Heart left ventricle (tissue), 16 donors: ENCODE measurements around the gene PTPN1. TPM values are rescaled to one million over a fixed set of nuclear protein-coding genes. Genes with fewer than 3 reads are reported as not detected.

Experiments
- ATAC-seq, 4 donors: fragments of 200-7000 bp; cut with Tn5 transposase; one replicate each; pipeline ENCODE4 v1.9.1; 2020 to 2022; ENCODE audit warnings: moderate library complexity in 4 of 4, mild to moderate bottlenecking in 3 of 4, moderate number of reproducible peaks in 1 of 4
- DNase-seq, 5 donors: peaks; one replicate each; pipeline ENCODE4 v3.0.0-alpha.2; 2020
- H3K27ac ChIP-seq, 12 donors: fragments of 200-600 bp; sonication (generic) in 4 of 12; one replicate each; pipeline versions ENCODE4 v1.5.0 to v1.8.0; 2016 to 2022; ENCODE audit warnings: mild to moderate bottlenecking in 2 of 12
- H3K27me3 ChIP-seq, 9 donors: fragments of 200-600 bp; sonication (generic) in 2 of 9; one replicate each; pipeline versions ENCODE4 v1.5.1 to v1.8.0; 2016 to 2022; ENCODE audit warnings: mild to moderate bottlenecking in 3 of 9
- H3K36me3 ChIP-seq, 9 donors: fragments of 200-600 bp; sonication (generic) in 2 of 9; one replicate each; pipeline versions ENCODE4 v1.5.0 to v1.8.0; 2018 to 2022; ENCODE audit warnings: mild to moderate bottlenecking in 2 of 9
- H3K4me1 ChIP-seq, 12 donors: fragments of 200-600 bp; sonication (generic) in 4 of 12; one replicate each; pipeline versions ENCODE4 v1.5.0 to v1.8.0; 2016 to 2022; ENCODE audit warnings: mild to moderate bottlenecking in 3 of 12
- H3K4me3 ChIP-seq, 12 donors: fragments of 200-600 bp; sonication (generic) in 4 of 12; one replicate each; pipeline versions ENCODE4 v1.5.0 to v1.8.0; 2017 to 2022; ENCODE audit warnings: mild to moderate bottlenecking in 9 of 12, moderate library complexity in 4 of 12
- H3K9me3 ChIP-seq, 12 donors: fragments of 200-600 bp; sonication (generic) in 4 of 12; one replicate each; pipeline versions ENCODE4 v1.5.0 to v1.8.0; 2016 to 2022; ENCODE audit warnings: mild to moderate bottlenecking in 1 of 12
- CTCF ChIP-seq, 12 donors: fragments of 200-600 bp; sonication (generic) in 4 of 12; IDR thresholded peaks; one replicate each; pipeline versions ENCODE4 v1.5.0 to v1.8.0; 2018 to 2022; ENCODE audit warnings: antibody characterized with exemption in 12 of 12, mild to moderate bottlenecking in 5 of 12
- POLR2A ChIP-seq, 2 donors: fragments of 450-650 bp; IDR thresholded peaks; one replicate each; pipeline ENCODE4 v1.6.1; 2017; ENCODE audit warnings: antibody characterized with exemption in 2 of 2, mild to moderate bottlenecking in 2 of 2, moderate library complexity in 2 of 2
- WGBS, 4 donors: extraction: QIAGEN DNeasy Blood & Tissue Kit in 2 of 4; methylation state at CpG; one replicate each; pipeline versions ENCODE4 v1.1.5 to v1.1.7; 2013 to 2018; 5-methylcytosine and 5-hydroxymethylcytosine counted together
- intact Hi-C, 10 donors: fragments of 100-400 bp; cut with DNase I; formaldehyde crosslinking; loops; one replicate each; pipeline versions ENCODE4 v1.11.1 to v1.14.2; 2022
- polyA plus RNA-seq, 2 donors: library from polyadenylated mRNA; stranded (reverse); fragments of 200-250 nt; gene quantifications; one replicate each; pipeline ENCODE4 v1.2.3, GENCODE V29; 2013
- total RNA-seq, 9 donors: library from RNA; depleted of rRNA in 2 of 9; stranded (reverse); fragments of >200 nt in 2 of 9; fragmentation: NEBNext Ultra II Directional in 3 of 9; extraction: Animal tissue kit (Norgen Biotek cat#: 25700) in 3 of 9; gene quantifications; one replicate each; pipeline versions ENCODE4 v1.1.0 to v1.2.4, GENCODE V29; 2016 to 2023
- donor health status: ischemic (EF 13 %, LVEDD 7.1; RV severe dilation, severe dysfunction).
- donor health status: healthy with polysubstance abuse.
- donor health status: DM: no; HTN: yes; CAD: no.
- donor health status: DM: no; HTN: no; CAD: no.
- donor health status: ischemic (EF 25% LVEDD 6.9; RV normal size, moderate dysfunction).
- donor health status: ischemic (EF 25% LVEDD 5.7; RV mildly dilated, moderate dysfunction).
- donor health status: healthy.
- donor health status: DM: yes; HTN: yes; CAD: no.
- donor health status: ischemic (EF 35%, LVEDD 5.7; RV mildly dilated, moderate dysfunction).
- donor health status: nonischemic (EF 11% LVEDD 7.7; RV severe dilation, severe dysfunction).
- donor health status: DM: yes; HTN: yes; CAD: no.
- donor health status: PGD.
- donor health status: ischemic (EF 29% LVEDD 5.4; RV normal size, mild dysfunction).
- donor health status: nonischemic (EF 23%, LVEDD 6.1; RV moderate dilation, normal function).

Gene PTPN1
- total and polyA plus RNA-seq, 11 donors = 18.5 to 93.8 (median 32.0) TPM

DNA sequence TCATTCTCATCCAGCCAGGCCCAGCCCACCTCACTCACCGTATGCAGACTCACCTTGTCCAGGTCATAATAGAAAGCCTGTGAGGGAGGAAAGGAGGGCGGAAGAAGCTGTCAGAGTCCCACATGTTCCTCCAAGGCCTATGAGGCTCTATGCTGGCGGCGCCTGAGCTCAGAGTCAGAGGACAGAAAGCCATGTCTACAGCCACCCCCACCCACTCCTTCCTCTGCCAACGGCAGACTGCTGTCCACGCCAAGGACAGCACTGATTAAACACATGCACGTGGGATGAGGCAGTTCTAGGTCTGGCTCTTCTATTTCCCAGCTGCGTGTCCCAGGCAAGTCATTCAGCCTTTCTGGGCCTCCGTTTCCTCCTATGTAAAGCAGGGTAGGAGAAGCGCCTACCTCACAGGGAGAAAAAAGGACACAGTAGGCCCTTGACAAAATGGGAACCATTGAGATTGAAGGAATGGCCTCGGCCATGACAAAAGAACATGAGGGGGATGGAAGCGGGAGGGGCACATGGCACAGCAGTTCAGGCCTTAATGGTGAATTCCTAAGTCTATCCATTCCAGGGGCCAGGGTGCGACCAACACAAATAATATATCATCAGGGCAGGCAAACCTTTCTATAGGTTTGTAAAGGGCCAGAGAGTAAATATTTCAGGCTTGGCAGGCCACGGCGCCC is 101.1 kb downstream of the PTPN1 start:
- H3K36me3 ChIP-seq = peaks cover 0 to 5% (median 0%) of the 10 kb centered on the region in 9 donors
- WGBS, 4 donors = 66 to 77% (median 72%) methylated on average over 14 to 15 of the region's 15 CpGs

GRCh38 chr20:50613438-50614169 is 103.4 kb downstream of the PTPN1 start:
- H3K27ac ChIP-seq = no peak overlapping the region
- H3K27me3 ChIP-seq = no peaks in the 10 kb centered on the region
- 91 to 94% (median 92%) methylated on average over 15 of the region's 15 CpGs for WGBS, 4 donors
- H3K9me3 ChIP-seq = no peaks in the 10 kb centered on the region
- TF ChIP-seq CTCF (IDR thresholded peaks at IDR 0.05) (no peak), POLR2A (IDR thresholded peaks at IDR 0.05) (no peak)
- intact Hi-C loops = no loop called here
- DNase-seq (no peak), ATAC-seq (no peak)
- no peak overlapping the region for H3K4me3 ChIP-seq
- peaks cover 0 to 3% (median 0%) of the 10 kb centered on the region in 9 donors for H3K36me3 ChIP-seq
- peaks cover 0 to 9% (median 0%) of the 10 kb centered on the region in 12 donors for H3K4me1 ChIP-seq

More for the DNA sequence above, 101.1 kb downstream of the PTPN1 start:
- no peak for DNase-seq
- no peak overlapping the region for H3K4me3 ChIP-seq
- no peaks in the 10 kb centered on the region for H3K27me3 ChIP-seq
- intact Hi-C loops = no loop called here
- peak in 3 of 4 donors; percentile 16 to 35 (median 32) for ATAC-seq
- H3K9me3 ChIP-seq = no peaks in the 10 kb centered on the region
- peak overlapping the region in 1 of 12 donors; percentile 14 for H3K27ac ChIP-seq
- H3K4me1 ChIP-seq = peaks cover 0 to 9% (median 0%) of the 10 kb centered on the region in 12 donors
- no peak for TF ChIP-seq CTCF (IDR thresholded peaks at IDR 0.05)
- no peak for TF ChIP-seq POLR2A (IDR thresholded peaks at IDR 0.05)

- no peak overlapping the region for H3K27ac ChIP-seq
- no peaks in the 10 kb centered on the region for H3K27me3 ChIP-seq
- no peak for ATAC-seq
- WGBS, 4 donors = 63 to 75% (median 72%) methylated on average over 6 of the region's 6 CpGs
- peaks cover 0 to under 1% (median 0%) of the 10 kb centered on the region in 12 donors for H3K9me3 ChIP-seq
- peaks cover 0 to 3% (median 0%) of the 10 kb centered on the region in 9 donors for H3K36me3 ChIP-seq
- intact Hi-C loops = no loop called here
- no peak overlapping the region for H3K4me3 ChIP-seq
- TF ChIP-seq CTCF (IDR thresholded peaks at IDR 0.05) = no peak
- no peak for TF ChIP-seq POLR2A (IDR thresholded peaks at IDR 0.05)
- peaks cover 0 to 9% (median 0%) of the 10 kb centered on the region in 12 donors for H3K4me1 ChIP-seq
- no peak for DNase-seq
These were observed 105.2 kb downstream of the PTPN1 start for GRCh38 chr20:50615407-50615806.

GRCh38 chr20:50617022-50617421 is 106.8 kb downstream of the PTPN1 start:
- intact Hi-C loops = no loop called here
- 79 to 92% (median 90%) methylated on average over 5 of the region's 5 CpGs for WGBS, 4 donors
- peaks cover 0 to 16% (median 9%) of the 10 kb centered on the region in 12 donors for H3K9me3 ChIP-seq
- H3K36me3 ChIP-seq = peaks cover 0 to 3% (median 0%) of the 10 kb centered on the region in 9 donors
- no peak overlapping the region for H3K4me3 ChIP-seq
- ATAC-seq = no peak
- no peaks in the 10 kb centered on the region for H3K4me1 ChIP-seq
- no peak overlapping the region for H3K27ac ChIP-seq
- no peaks in the 10 kb centered on the region for H3K27me3 ChIP-seq
- TF ChIP-seq CTCF (IDR thresholded peaks at IDR 0.05) = no peak
- DNase-seq = no peak
